HG03354 (cell line): Measurements from ENCODE around the gene LAPTM5.
"Not testable (repeated sequence)": the region's sequence is repeated elsewhere in the genome, so short reads cannot be mapped to it uniquely, and the experiment has no call there.

Source experiments
- ATAC-seq: cut with Tn5 transposase; IDR thresholded peaks from one replicate; pipeline ENCODE4 v1.9.1; 2021; ENCODE audit warnings: mild to moderate bottlenecking; ENCODE audit not compliant: unreplicated experiment, poor library complexity, severe bottlenecking

Gene LAPTM5

GRCh38 chr1:30691480-30691879 lies 66.1 kb downstream of the LAPTM5 start:
- no peak for ATAC-seq

DNA sequence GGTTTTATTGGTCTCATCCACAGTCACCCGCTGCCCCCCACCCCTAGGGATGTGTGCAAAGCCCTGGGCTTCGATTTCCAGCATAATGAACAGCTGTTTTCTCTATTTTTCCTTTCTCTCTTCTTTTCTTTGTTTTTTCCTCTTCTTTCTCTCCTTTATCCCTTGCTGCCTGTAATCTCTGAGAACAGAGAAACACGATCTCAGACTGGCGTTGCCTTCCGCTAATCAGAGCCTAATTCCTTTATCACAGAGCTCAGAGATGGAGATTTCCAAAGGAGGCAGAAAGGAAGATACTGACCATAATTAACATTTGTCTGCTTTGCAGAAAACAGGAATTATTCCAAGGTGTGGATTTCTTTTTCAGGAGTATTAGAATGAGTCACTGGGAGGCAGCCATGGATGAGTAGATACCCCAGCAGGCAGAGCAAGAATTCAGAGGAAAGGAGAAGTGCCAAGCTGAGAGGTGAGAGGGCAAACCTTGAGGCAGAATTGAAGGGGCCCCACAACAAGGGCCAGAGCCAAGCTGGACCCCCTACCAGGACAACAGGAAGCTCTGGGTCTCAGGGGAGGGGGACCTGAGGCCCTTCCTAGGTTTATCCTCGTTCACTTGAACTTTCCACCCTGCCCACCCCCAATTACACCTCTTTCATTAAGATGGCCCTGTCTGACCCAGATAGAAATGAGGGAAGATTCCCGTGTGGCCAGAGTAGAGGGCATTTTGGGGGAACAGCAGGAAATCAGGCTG lies 67.5 kb downstream of the LAPTM5 start:
- ATAC-seq: no peak

DNA sequence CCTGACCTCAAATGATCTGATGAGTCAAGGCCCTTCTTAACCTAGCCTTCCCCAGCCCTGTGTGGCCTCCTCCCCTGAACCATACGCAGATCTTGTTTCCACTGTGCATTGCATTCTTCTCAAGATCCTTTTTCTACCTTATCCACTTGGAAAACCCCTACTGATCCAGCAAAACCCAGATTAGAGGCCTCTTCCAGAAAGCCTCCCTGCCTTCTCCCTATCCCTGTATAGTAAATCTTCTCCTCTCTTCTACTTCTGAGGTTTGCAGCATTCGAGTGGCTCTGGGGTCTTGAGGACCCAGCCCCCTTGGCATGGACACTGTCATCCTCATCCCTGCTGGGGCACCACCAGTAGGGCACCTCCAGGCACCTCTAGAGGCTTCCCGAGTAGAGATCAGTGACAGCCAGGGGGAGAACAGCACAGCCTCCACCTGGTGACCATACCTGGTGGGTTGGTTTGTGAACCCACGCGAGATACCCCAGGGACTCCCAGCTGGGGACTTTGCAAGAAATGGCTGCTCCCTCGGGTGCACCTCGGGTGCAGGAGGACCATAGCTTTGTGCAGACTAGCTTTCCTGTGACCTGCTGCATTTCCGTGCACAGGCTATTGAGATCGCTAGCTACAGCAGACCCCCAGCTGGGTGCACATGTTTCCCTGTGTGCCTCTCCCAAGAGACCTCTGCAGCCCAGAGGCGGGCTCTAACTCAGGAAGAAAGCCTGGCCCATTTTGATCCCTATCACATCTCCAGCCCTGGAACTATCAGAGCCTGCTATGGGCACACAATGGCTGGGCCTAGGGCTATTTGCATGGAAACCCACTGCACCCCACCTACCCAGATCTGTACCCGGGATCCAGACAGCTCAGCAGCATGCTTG lies 68.4 kb downstream of the LAPTM5 start:
- no peak for ATAC-seq

- not testable (repeated sequence) for ATAC-seq
Observed at GRCh38 chr1:30688516-30688915, 69.1 kb downstream of the LAPTM5 start.

- ATAC-seq: no peak
Observed at GRCh38 chr1:30687886-30688285, 69.7 kb downstream of the LAPTM5 start.

GRCh38 chr1:30686236-30686935 lies 71.2 kb downstream of the LAPTM5 start:
- ATAC-seq: no peak

- no peak for ATAC-seq
Observed at GRCh38 chr1:30685796-30686165, 71.8 kb downstream of the LAPTM5 start.

DNA sequence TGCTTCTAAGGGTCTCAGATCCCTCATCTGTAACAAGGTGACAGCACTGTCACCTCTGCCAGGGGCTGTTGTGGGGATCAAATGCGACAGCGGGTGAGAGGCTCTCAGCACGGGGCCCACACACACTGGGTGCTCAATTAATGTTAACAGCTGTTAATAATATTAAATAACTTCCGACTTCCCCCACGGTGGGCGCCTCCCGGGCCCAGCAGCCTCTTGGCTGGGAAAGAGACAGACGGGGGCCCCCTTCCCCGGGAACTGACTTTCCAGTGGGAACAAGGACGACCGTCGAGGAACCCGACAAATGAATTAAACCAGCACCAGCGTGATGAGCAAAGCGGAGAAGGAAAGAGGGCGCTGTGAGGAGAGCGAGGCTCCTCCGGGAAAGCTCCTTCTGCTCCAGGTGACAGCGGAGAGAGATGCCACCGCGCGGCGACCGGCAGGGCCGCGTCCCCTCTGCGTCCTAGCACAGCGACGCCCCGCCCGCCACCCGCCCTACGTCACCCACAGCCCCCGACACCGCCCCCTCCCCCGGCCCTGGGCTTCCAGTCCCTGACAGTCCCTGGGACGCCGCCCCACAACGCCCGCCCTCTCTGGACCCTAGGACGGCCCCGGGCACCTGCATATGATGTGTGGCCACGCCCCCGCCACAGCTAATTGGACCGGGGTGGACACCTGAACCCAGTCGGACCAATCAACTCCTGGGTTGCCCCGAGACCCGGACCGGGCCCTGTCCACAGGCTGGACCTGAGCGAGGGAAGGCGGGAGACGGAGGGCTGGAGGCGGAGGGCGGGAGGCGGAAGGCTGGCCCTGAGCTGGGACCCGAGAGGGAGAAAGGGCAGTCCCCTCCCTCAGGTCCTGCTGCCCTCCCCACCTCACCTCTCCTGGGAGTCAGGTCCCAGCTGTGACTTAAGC lies 72.4 kb downstream of the LAPTM5 start:
- no peak for ATAC-seq

DNA sequence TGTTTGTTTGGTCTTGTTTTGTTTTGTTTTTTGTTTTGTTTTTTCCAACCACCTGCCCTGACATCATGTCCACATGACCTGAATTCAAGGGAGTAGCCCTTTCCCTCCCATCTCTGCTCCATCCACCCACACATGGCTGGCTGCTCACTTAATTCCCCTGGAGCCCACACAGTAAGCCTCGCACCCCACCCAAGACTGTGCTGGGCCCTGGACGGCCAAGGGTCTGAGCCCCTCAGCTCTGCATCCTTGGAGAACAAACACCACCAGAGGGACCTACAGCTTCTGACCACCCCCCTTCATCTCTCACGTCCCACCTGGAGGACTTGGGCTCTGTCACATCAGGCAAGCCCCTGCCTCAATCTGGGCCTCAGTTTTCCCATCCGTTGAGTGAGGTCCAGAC lies 73.3 kb downstream of the LAPTM5 start:
- ATAC-seq: no peak

DNA sequence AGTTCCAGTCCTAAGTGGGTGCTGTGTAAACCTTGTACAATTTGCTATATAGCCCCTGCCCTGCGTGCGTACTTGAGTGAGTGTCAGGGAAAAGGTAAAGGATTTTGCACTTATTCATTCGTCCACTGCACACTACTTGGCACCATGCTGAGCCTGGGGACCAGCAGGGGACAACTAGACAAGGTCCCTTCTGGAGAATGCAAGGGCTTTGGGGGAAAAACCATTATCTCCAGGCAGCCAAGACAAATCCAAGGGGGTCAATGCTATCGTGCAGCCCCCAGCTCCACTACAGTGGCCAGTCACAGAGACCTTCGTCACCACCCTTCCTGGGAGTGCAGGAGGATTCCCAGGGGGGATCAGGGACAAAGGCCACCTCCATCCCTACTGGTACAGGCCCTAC lies 73.9 kb downstream of the LAPTM5 start:
- no peak for ATAC-seq
